IMR-90 (cell line): Measurements from ENCODE around the gene RNF166. TPM values are rescaled to one million over a fixed set of nuclear protein-coding genes. Genes with fewer than 3 reads are reported as not detected.

ENCODE experiments used
- ATAC-seq: fragments of 200-7000 bp; cut with Tn5 transposase; 2 replicates; pipeline ENCODE4 v1.9.1; 2020; ENCODE audit warnings: low read depth, mild to moderate bottlenecking, moderate library complexity
- BruUV-seq: library from RNA; stranded (reverse); fragments of 400-500 nt; replicated peaks from 2 replicates; lab custom pipeline; 2021; lab: Mats Ljungman, UMichigan
- CTCF ChIA-PET: fragments of 300-600 bp; formaldehyde crosslinking; extraction: SDS; loops from one replicate; lab custom pipeline; 2021; ENCODE audit warnings: antibody characterized with exemption; lab: Yijun Ruan, JAX
- POLR2A ChIA-PET: fragments of 300-600 bp; sonication (Branson Sonifier 250); formaldehyde crosslinking; loops from one replicate; lab custom pipeline; 2022; ENCODE audit warnings: antibody characterized with exemption; ENCODE audit not compliant: unreplicated experiment; lab: Charles Lee
- DNase-seq: peaks from one replicate; pipeline ENCODE4 v3.0.0; 2013
- H2AFZ ChIP-seq: replicated peaks from 2 replicates; pipeline ENCODE3; 2013; ENCODE audit warnings: low read length, mild to moderate bottlenecking; ENCODE audit not compliant: poor library complexity
- H2AK5ac ChIP-seq: 2 replicates; pipeline ENCODE4 v1.6.1; 2013; ENCODE audit warnings: low read depth, low read length, inconsistent platforms
- H2AK9ac ChIP-seq: replicated peaks from 2 replicates; pipeline ENCODE3; 2013; ENCODE audit warnings: mild to moderate bottlenecking, low read depth, low read length, moderate library complexity; ENCODE audit not compliant: poor library complexity
- H2BK120ac ChIP-seq: 2 replicates; pipeline ENCODE4 v1.6.1; 2013; ENCODE audit warnings: low read depth, low read length, inconsistent platforms
- H2BK15ac ChIP-seq: 3 replicates; pipeline ENCODE4 v1.6.1; 2013; ENCODE audit warnings: low read depth, low read length, inconsistent platforms
- H2BK20ac ChIP-seq: 2 replicates; pipeline ENCODE4 v1.6.1; 2013; ENCODE audit warnings: low read depth, mild to moderate bottlenecking, inconsistent platforms, low read length, moderate library complexity
- H2BK5ac ChIP-seq: 2 replicates; pipeline ENCODE4 v1.6.1; 2013; ENCODE audit warnings: mild to moderate bottlenecking, low read depth, low read length, inconsistent platforms; ENCODE audit not compliant: poor library complexity, severe bottlenecking
- H3K14ac ChIP-seq: replicated peaks from 2 replicates; pipeline ENCODE4 v1.6.1; 2013; ENCODE audit warnings: low read depth, low read length, inconsistent platforms
- H3K18ac ChIP-seq: 2 replicates; pipeline ENCODE4 v1.6.1; 2013; ENCODE audit warnings: low read depth, low read length, control low read depth
- H3K23ac ChIP-seq: 2 replicates; pipeline ENCODE4 v1.6.1; 2013; ENCODE audit warnings: low read depth, low read length, inconsistent platforms
- H3K27ac ChIP-seq: 2 replicates; pipeline ENCODE4 v1.5.1; 2013; ENCODE audit warnings: mild to moderate bottlenecking, control low read depth, low read length; ENCODE audit not compliant: insufficient read depth
- H3K27me3 ChIP-seq: 2 replicates; pipeline ENCODE4 v1.6.1; 2013; ENCODE audit warnings: low read length; ENCODE audit not compliant: control insufficient read depth, insufficient read depth
- H3K36me3 ChIP-seq: 2 replicates; pipeline ENCODE4 v1.6.1; 2013; ENCODE audit warnings: low read length, mixed read lengths; ENCODE audit not compliant: control insufficient read depth, insufficient read depth
- H3K4ac ChIP-seq: 2 replicates; pipeline ENCODE4 v1.6.1; 2013; ENCODE audit warnings: low read depth, low read length, inconsistent platforms
- H3K4me1 ChIP-seq: 2 replicates; pipeline ENCODE4 v1.6.1; 2013; ENCODE audit warnings: low read length, mixed read lengths; ENCODE audit not compliant: control insufficient read depth, insufficient read depth
- H3K4me2 ChIP-seq: 2 replicates; pipeline ENCODE4 v1.6.1; 2013; ENCODE audit warnings: low read depth, mild to moderate bottlenecking, control low read depth, low read length, moderate library complexity
- H3K4me3 ChIP-seq: 2 replicates; pipeline ENCODE4 v1.5.1; 2013; ENCODE audit warnings: low read depth, mild to moderate bottlenecking, control low read depth, low read length, moderate library complexity; ENCODE audit not compliant: insufficient read depth
- H3K56ac ChIP-seq: 2 replicates; pipeline ENCODE4 v1.6.1; 2013; ENCODE audit warnings: low read length, inconsistent platforms; ENCODE audit not compliant: insufficient read depth; ENCODE audit errors: extremely low read depth
- H3K79me1 ChIP-seq, 2 experiments: 2 replicates each; pipeline ENCODE4 v1.6.1; 2013; ENCODE audit warnings: low read length in 2 of 2, inconsistent platforms in 1 of 2, low read depth in 1 of 2
- H3K9ac ChIP-seq: 2 replicates; pipeline ENCODE4 v1.6.1; 2013; ENCODE audit warnings: low read depth, low read length, control low read depth
- H3K9me1 ChIP-seq: 2 replicates; pipeline ENCODE4 v1.6.1; 2013; ENCODE audit warnings: low read length, inconsistent platforms; ENCODE audit not compliant: insufficient read depth
- H3K9me3 ChIP-seq: 2 replicates; pipeline ENCODE4 v1.6.1; 2013; ENCODE audit warnings: low read length; ENCODE audit not compliant: control insufficient read depth, insufficient read depth
- H4K20me1 ChIP-seq: 2 replicates; pipeline ENCODE4 v1.6.1; 2013; ENCODE audit warnings: low read length, inconsistent platforms; ENCODE audit not compliant: insufficient read depth
- H4K5ac ChIP-seq: 2 replicates; pipeline ENCODE4 v1.6.1; 2013; ENCODE audit warnings: mild to moderate bottlenecking, low read depth, low read length, control low read depth
- H4K8ac ChIP-seq, 2 experiments: 2 replicates each; pipeline ENCODE4 v1.6.1; 2013; ENCODE audit warnings: low read depth in 2 of 2, low read length in 2 of 2, control low read depth in 1 of 2, inconsistent platforms in 1 of 2
- H4K91ac ChIP-seq: 2 replicates; pipeline ENCODE4 v1.6.1; 2013; ENCODE audit warnings: low read depth, low read length, inconsistent platforms; ENCODE audit not compliant: insufficient read depth
- FOS ChIP-seq: fragments of 150-350 bp; IDR thresholded peaks from 2 replicates; pipeline ENCODE4 v1.6.1; 2016; ENCODE audit warnings: low read depth, low read length
- NFE2L2 ChIP-seq: fragments of 150-350 bp; IDR thresholded peaks from 2 replicates; pipeline ENCODE4 v1.6.1; 2016; ENCODE audit warnings: low read depth, mild to moderate bottlenecking, low read length
- RAD21 ChIP-seq: IDR thresholded peaks from 2 replicates; pipeline ENCODE4 v1.6.1; 2012; ENCODE audit warnings: low read length, improper control_type of control experiment
- RCOR1 ChIP-seq: IDR thresholded peaks from 2 replicates; pipeline ENCODE4 v1.6.1; 2012; ENCODE audit warnings: mild to moderate bottlenecking, low read length, improper control_type of control experiment; ENCODE audit not compliant: insufficient replicate concordance
- SMC3 ChIP-seq: fragments of 150-350 bp; IDR thresholded peaks from 2 replicates; pipeline ENCODE4 v1.6.1; 2016; ENCODE audit warnings: low read depth, mild to moderate bottlenecking, antibody characterized with exemption, low read length, moderate library complexity
- WGBS, 2 experiments: methylation state at CpG; one replicate each; pipeline versions ENCODE4 v1.1.5 to v1.1.7; 2013; ENCODE audit warnings: missing lambda C conversion rate in 2 of 2; ENCODE audit not compliant: insufficient read length in 1 of 2; ENCODE audit errors: extremely low coverage in 2 of 2; 5-methylcytosine and 5-hydroxymethylcytosine counted together
- dilution Hi-C: fragments of 300-500 bp; cut with HindIII; formaldehyde crosslinking; loops from one replicate; pipeline ENCODE4 v1.14.3; 2018; ENCODE audit warnings: low sequenced_read_pairs; ENCODE audit not compliant: unreplicated experiment
- in situ Hi-C: fragments of 300-500 bp; cut with MboI; formaldehyde crosslinking; loops from 3 replicates; pipeline ENCODE4 v1.14.3; 2019; ENCODE audit warnings: low sequenced_read_pairs, inconsistent platforms, mixed read lengths
- intact Hi-C: fragments of 100-400 bp; cut with micrococcal nuclease; formaldehyde crosslinking; loops from 2 replicates; pipeline ENCODE4 v1.10.0; 2022
- polyA plus RNA-seq, 3 experiments: library from polyadenylated mRNA; depleted of rRNA; stranded (reverse); fragments of >200 nt; gene quantifications; 2 replicates each; pipeline ENCODE4 v1.2.3, GENCODE V29; 2012; ENCODE audit warnings: low replicate concordance in 1 of 3
- total RNA-seq: library from RNA; depleted of rRNA; stranded (reverse); fragments of >200 nt; gene quantifications from 2 replicates; pipeline ENCODE4 v1.2.3, GENCODE V29; 2012
- TF ChIP-seq, protein P1 (sequence below): fragments of 150-350 bp; IDR thresholded peaks from 2 replicates; pipeline ENCODE4 v1.6.1; 2017; ENCODE audit warnings: mild to moderate bottlenecking, antibody characterized with exemption, low read length, low read depth

RNF166 gene
- total and polyA plus RNA-seq, 2 of the 4 experiments (the other 2 are of a cell fraction), result 8.1 to 17.4 TPM

DNA sequence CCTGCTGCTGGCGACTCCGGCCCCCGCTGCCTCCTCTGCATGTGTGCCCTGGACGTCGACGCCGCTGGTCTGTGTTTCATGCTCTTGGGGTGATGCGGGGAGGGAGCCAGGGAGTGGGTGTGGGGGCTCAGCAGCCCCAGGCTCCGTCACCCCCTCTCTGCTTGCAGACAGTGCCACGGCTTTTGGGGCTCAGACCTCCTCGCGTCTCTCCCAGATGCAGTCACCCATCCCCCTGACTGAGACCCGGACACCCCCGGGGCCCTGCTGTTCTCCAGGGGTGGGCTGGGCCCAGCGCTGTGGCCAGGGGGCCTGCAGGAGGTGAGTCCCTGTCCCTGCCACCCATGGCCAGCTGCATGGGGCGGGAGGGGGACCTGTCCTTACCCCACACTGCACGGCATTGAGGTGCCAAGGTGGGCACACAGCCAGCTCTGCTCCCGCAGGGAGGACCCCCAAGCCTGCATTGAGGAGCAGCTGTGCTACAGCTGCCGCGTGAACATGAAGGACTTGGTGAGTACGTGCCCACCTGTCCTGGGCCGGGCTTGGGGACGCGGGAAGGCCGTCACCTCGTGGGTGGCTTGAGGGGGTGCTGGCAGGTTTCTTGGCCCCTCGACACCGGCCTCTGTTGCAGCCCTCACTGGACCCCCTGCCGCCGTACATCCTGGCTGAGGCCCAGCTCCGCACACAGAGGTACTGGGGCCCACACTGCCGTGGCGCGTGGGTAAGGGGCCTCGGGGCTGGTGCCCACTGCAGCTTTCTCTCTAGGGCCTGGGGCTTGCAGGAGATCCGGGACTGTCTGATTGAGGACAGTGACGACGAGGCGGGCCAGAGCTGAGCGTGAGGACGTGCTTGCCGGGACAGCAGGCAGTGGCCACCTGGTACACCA is 8.5 kb upstream of the RNF166 start:
- Histone ChIP-seq H2BK20ac (no peak overlapping the region), H4K20me1 (peaks cover 41% of the 10 kb centered on the region), H3K18ac (no peak overlapping the region), H3K79me1 (peaks cover 8 to 42% of the 10 kb centered on the region in 2 experiments; a peak in 2 of 4 replicates), H3K56ac (no peak overlapping the region), H3K36me3 (peaks cover 64% of the 10 kb centered on the region), H4K5ac (no peak overlapping the region), H3K27me3 (no peaks in the 10 kb centered on the region), H3K14ac (no peak overlapping the region), H3K4me3 (no peak overlapping the region), H3K9me1 (no peaks in the 10 kb centered on the region), H2BK120ac (no peak overlapping the region), H3K4me2 (no peak overlapping the region), H3K4ac (no peak overlapping the region), H3K27ac (no peak overlapping the region), H2AK9ac (no peak overlapping the region), H4K91ac (no peak overlapping the region), H2AFZ (no peak overlapping the region), H3K9ac (no peak overlapping the region), H2AK5ac (no peak overlapping the region), H3K9me3 (no peaks in the 10 kb centered on the region), H3K23ac (no peak overlapping the region), H2BK15ac (no peak overlapping the region), H3K4me1 (no peaks in the 10 kb centered on the region), H4K8ac (no peak overlapping the region), H2BK5ac (no peak overlapping the region)
- intact Hi-C loops, result no loop called here
- no peak for ATAC-seq
- no peak for DNase-seq
- POLR2A ChIA-PET, result no interaction called here
- dilution Hi-C loops, result no loop called here
- in situ Hi-C loops, result no loop called here
- no TSS peak for BruUV-seq
- TF ChIP-seq, protein P1, sequence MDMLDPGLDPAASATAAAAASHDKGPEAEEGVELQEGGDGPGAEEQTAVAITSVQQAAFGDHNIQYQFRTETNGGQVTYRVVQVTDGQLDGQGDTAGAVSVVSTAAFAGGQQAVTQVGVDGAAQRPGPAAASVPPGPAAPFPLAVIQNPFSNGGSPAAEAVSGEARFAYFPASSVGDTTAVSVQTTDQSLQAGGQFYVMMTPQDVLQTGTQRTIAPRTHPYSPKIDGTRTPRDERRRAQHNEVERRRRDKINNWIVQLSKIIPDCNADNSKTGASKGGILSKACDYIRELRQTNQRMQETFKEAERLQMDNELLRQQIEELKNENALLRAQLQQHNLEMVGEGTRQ, result no peak
- TF ChIP-seq NFE2L2 (no peak), RCOR1 (no peak), RAD21 (no peak), SMC3 (no peak), FOS (no peak)
- WGBS, 2 experiments, result 91% methylated on average over 13 of the region's 42 CpGs; no CpG with 5 or more reads in 1 of the 2 experiments
- CTCF ChIA-PET, result interaction anchor here (0.5 kb wide), 1 partner anchor 9 kb away, joined by 6 read pairs; no protein-coding TSS in a partner anchor
